WTC11 (cell line): Measurements from ENCODE around the gene USF1. TPM values are rescaled to one million over a fixed set of nuclear protein-coding genes. Genes with fewer than 3 reads are reported as not detected.

Experiments used
- ATAC-seq: fragments of 200-7000 bp; cut with Tn5 transposase; 2 replicates; pipeline ENCODE4 v1.10.0; 2021; ENCODE audit warnings: mild to moderate bottlenecking, moderate library complexity
- CTCF ChIA-PET: fragments of 300-600 bp; sonication (Branson Sonifier 250); formaldehyde crosslinking; loops from one replicate; lab custom pipeline; 2021; ENCODE audit warnings: antibody characterized with exemption; lab: Charles Lee
- POLR2A ChIA-PET: fragments of 350-600 bp; sonication (Branson Sonifier 250); formaldehyde crosslinking; loops from one replicate; lab custom pipeline; 2021; ENCODE audit warnings: antibody characterized with exemption; lab: Charles Lee
- DNase-seq: peaks from one replicate; pipeline ENCODE4 v3.0.0; 2021; ENCODE audit warnings: low spot score
- H3K27ac Mint-ChIP-seq: 2 replicates; pipeline ENCODE4 v1.8.0; 2021; ENCODE audit warnings: mixed read lengths
- H3K27me3 Mint-ChIP-seq: 2 replicates; pipeline ENCODE4 v1.8.0; 2021; ENCODE audit warnings: low read depth, mild to moderate bottlenecking, moderate library complexity, mixed read lengths
- H3K36me3 Mint-ChIP-seq: 2 replicates; pipeline ENCODE4 v1.8.0; 2021; ENCODE audit warnings: mixed read lengths
- H3K4me1 Mint-ChIP-seq: 2 replicates; pipeline ENCODE4 v1.8.0; 2022; ENCODE audit warnings: mixed read lengths
- H3K4me3 Mint-ChIP-seq: 2 replicates; pipeline ENCODE4 v1.8.0; 2021; ENCODE audit warnings: mild to moderate bottlenecking, moderate library complexity, mixed read lengths
- H3K9me3 Mint-ChIP-seq: 2 replicates; pipeline ENCODE4 v1.8.0; 2021; ENCODE audit warnings: mixed read lengths
- ATF2 ChIP-seq: sonication (generic); formaldehyde crosslinking; IDR thresholded peaks from 2 replicates; pipeline ENCODE4 v1.8.1; 2022; ENCODE audit warnings: low read depth, missing genetic modification reagents, borderline replicate concordance
- ETV6 ChIP-seq: sonication (generic); formaldehyde crosslinking; IDR thresholded peaks from 2 replicates; pipeline ENCODE4 v1.8.1; 2022; ENCODE audit warnings: mild to moderate bottlenecking, missing genetic modification reagents
- FOXK1 ChIP-seq: sonication (generic); formaldehyde crosslinking; IDR thresholded peaks from 2 replicates; pipeline ENCODE4 v1.8.0; 2022; ENCODE audit warnings: mild to moderate bottlenecking, moderate library complexity, missing genetic modification reagents
- GABPB1 ChIP-seq: sonication (generic); formaldehyde crosslinking; IDR thresholded peaks from 2 replicates; pipeline ENCODE4 v1.8.1; 2023; ENCODE audit warnings: mild to moderate bottlenecking, missing genetic modification reagents
- NR3C1 ChIP-seq: sonication (generic); formaldehyde crosslinking; conservative IDR thresholded peaks from 2 replicates; pipeline ENCODE4 v1.8.1; 2023; ENCODE audit warnings: low read depth, mild to moderate bottlenecking, missing genetic modification reagents
- RELA ChIP-seq: sonication (generic); formaldehyde crosslinking; IDR thresholded peaks from 2 replicates; pipeline ENCODE4 v1.8.1; 2022; ENCODE audit warnings: missing genetic modification reagents, mild to moderate bottlenecking, borderline replicate concordance
- RORB ChIP-seq: fragments of 250-450 bp; sonication (Bioruptor Pico); IDR thresholded peaks from 2 replicates; pipeline ENCODE4 v1.9.0; 2021; ENCODE audit warnings: mild to moderate bottlenecking
- TEAD1 ChIP-seq: sonication (generic); formaldehyde crosslinking; IDR thresholded peaks from 2 replicates; pipeline ENCODE4 v1.8.0; 2022; ENCODE audit warnings: mild to moderate bottlenecking, missing genetic modification reagents
- TEAD4 ChIP-seq: sonication (generic); formaldehyde crosslinking; IDR thresholded peaks from 2 replicates; pipeline ENCODE4 v1.8.0; 2022; ENCODE audit warnings: mild to moderate bottlenecking, missing genetic modification reagents
- ZNF138 ChIP-seq: sonication (generic); formaldehyde crosslinking; conservative IDR thresholded peaks from 2 replicates; pipeline ENCODE4 v1.8.1; 2022; ENCODE audit warnings: mild to moderate bottlenecking, moderate library complexity, missing genetic modification reagents
- ZNF263 ChIP-seq: sonication (generic); formaldehyde crosslinking; IDR thresholded peaks from 2 replicates; pipeline ENCODE4 v1.8.1; 2022; ENCODE audit warnings: low read depth, mild to moderate bottlenecking, moderate library complexity, missing genetic modification reagents
- total RNA-seq: library from RNA; stranded (reverse); gene quantifications from 3 replicates; pipeline ENCODE4 v1.2.3, GENCODE V29; 2021
- TF ChIP-seq, protein P1 (sequence below): fragments of 250-450 bp; sonication (Bioruptor Pico); conservative IDR thresholded peaks from 2 replicates; pipeline ENCODE4 v1.9.0; 2021; ENCODE audit warnings: mild to moderate bottlenecking
- TF ChIP-seq, protein P2 (sequence below): fragments of 200-600 bp; IDR thresholded peaks from 2 replicates; pipeline ENCODE4 v1.8.0; 2022; ENCODE audit warnings: antibody characterized with exemption
- TF ChIP-seq, protein P3 (sequence below): fragments of 250-450 bp; sonication (Bioruptor Pico); IDR thresholded peaks from 2 replicates; pipeline ENCODE4 v1.9.0; 2021; ENCODE audit warnings: mild to moderate bottlenecking
- TF ChIP-seq, protein P4 (sequence below): sonication (generic); formaldehyde crosslinking; IDR thresholded peaks from 2 replicates; pipeline ENCODE4 v1.8.1; 2023; ENCODE audit warnings: mild to moderate bottlenecking, missing genetic modification reagents
- TF ChIP-seq, protein P5 (sequence below): sonication (generic); formaldehyde crosslinking; IDR thresholded peaks from 2 replicates; pipeline ENCODE4 v1.8.0; 2022; ENCODE audit warnings: missing genetic modification reagents
- TF ChIP-seq, protein P6 (sequence below): sonication (generic); formaldehyde crosslinking; IDR thresholded peaks from 2 replicates; pipeline ENCODE4 v1.8.0; 2022; ENCODE audit warnings: mild to moderate bottlenecking, missing genetic modification reagents

The USF1 gene
- total RNA-seq, 1 experiment from 2014 or later, result 65.6 TPM

GRCh38 chr1:161073474-161074121 is 27.8 kb upstream of the USF1 start (continued):
- TF ChIP-seq, protein P1, sequence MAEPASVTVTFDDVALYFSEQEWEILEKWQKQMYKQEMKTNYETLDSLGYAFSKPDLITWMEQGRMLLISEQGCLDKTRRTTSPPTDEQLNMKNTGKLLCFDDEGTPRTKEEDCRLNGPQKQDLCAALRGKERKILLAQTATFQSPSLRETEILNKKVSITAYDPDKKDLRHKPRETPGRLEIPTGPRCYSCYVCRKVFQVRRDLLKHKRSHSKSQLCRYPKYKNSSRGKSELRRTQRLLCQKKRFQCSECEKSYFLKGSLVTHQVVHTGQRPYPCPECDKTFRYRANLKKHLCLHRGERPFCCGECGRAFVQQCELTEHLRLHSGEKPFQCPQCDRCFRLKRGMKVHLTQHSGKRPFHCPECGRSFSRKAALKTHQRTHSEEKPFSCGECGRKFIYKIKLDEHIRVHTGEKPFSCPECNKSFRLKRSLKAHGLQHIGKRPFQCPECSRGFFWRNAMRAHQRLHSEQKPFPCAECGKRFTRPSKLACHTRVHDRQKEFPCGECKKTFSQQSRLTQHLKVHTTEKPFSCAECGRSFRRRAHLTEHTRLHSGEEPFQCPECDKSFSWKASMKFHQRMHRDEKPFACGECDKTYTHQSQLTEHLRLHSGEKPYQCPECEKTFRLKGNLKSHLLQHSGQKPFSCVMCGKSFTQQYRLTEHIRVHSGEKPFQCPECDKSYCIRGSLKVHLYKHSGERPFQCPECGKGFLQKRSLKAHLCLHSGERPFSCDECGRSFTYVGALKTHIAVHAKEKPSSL (CRISPR knock-in tag), result no peak

- DNase-seq, result no peak
- peaks cover 21% of the 10 kb centered on the region for H3K4me1 Mint-ChIP-seq
- H3K4me3 Mint-ChIP-seq, result no peak overlapping the region
- no peak overlapping the region for H3K27ac Mint-ChIP-seq
- no peaks in the 10 kb centered on the region for H3K36me3 Mint-ChIP-seq
- CTCF ChIA-PET, result interaction anchor here (0.5 to 4.1 kb wide), 7 partner anchors 11 to 475 kb away, joined by 5 to 109 read pairs (median 6); partner anchors contain the start of genes KLHDC9 and NECTIN4
- H3K9me3 Mint-ChIP-seq, result no peaks in the 10 kb centered on the region
- H3K27me3 Mint-ChIP-seq, result no peaks in the 10 kb centered on the region
- TF ChIP-seq RELA (CRISPR knock-in tag), result no peak
- no peak for TF ChIP-seq ATF2 (CRISPR knock-in tag)
- no peak for TF ChIP-seq FOXK1
- TF ChIP-seq TEAD1 (CRISPR knock-in tag), result no peak
- no peak for TF ChIP-seq ZNF138 (CRISPR knock-in tag)
- no peak for TF ChIP-seq NR3C1
- TF ChIP-seq TEAD4, result no peak
- TF ChIP-seq ZNF263 (CRISPR knock-in tag), result no peak
- no peak for TF ChIP-seq RORB (CRISPR knock-in tag)
- TF ChIP-seq, protein P2, sequence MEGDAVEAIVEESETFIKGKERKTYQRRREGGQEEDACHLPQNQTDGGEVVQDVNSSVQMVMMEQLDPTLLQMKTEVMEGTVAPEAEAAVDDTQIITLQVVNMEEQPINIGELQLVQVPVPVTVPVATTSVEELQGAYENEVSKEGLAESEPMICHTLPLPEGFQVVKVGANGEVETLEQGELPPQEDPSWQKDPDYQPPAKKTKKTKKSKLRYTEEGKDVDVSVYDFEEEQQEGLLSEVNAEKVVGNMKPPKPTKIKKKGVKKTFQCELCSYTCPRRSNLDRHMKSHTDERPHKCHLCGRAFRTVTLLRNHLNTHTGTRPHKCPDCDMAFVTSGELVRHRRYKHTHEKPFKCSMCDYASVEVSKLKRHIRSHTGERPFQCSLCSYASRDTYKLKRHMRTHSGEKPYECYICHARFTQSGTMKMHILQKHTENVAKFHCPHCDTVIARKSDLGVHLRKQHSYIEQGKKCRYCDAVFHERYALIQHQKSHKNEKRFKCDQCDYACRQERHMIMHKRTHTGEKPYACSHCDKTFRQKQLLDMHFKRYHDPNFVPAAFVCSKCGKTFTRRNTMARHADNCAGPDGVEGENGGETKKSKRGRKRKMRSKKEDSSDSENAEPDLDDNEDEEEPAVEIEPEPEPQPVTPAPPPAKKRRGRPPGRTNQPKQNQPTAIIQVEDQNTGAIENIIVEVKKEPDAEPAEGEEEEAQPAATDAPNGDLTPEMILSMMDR, result no peak
- TF ChIP-seq, protein P3, sequence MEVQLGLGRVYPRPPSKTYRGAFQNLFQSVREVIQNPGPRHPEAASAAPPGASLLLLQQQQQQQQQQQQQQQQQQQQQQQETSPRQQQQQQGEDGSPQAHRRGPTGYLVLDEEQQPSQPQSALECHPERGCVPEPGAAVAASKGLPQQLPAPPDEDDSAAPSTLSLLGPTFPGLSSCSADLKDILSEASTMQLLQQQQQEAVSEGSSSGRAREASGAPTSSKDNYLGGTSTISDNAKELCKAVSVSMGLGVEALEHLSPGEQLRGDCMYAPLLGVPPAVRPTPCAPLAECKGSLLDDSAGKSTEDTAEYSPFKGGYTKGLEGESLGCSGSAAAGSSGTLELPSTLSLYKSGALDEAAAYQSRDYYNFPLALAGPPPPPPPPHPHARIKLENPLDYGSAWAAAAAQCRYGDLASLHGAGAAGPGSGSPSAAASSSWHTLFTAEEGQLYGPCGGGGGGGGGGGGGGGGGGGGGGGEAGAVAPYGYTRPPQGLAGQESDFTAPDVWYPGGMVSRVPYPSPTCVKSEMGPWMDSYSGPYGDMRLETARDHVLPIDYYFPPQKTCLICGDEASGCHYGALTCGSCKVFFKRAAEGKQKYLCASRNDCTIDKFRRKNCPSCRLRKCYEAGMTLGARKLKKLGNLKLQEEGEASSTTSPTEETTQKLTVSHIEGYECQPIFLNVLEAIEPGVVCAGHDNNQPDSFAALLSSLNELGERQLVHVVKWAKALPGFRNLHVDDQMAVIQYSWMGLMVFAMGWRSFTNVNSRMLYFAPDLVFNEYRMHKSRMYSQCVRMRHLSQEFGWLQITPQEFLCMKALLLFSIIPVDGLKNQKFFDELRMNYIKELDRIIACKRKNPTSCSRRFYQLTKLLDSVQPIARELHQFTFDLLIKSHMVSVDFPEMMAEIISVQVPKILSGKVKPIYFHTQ (CRISPR knock-in tag), result no peak
- TF ChIP-seq, protein P4, sequence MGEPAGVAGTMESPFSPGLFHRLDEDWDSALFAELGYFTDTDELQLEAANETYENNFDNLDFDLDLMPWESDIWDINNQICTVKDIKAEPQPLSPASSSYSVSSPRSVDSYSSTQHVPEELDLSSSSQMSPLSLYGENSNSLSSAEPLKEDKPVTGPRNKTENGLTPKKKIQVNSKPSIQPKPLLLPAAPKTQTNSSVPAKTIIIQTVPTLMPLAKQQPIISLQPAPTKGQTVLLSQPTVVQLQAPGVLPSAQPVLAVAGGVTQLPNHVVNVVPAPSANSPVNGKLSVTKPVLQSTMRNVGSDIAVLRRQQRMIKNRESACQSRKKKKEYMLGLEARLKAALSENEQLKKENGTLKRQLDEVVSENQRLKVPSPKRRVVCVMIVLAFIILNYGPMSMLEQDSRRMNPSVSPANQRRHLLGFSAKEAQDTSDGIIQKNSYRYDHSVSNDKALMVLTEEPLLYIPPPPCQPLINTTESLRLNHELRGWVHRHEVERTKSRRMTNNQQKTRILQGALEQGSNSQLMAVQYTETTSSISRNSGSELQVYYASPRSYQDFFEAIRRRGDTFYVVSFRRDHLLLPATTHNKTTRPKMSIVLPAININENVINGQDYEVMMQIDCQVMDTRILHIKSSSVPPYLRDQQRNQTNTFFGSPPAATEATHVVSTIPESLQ (CRISPR knock-in tag), result no peak
- TF ChIP-seq, protein P5, sequence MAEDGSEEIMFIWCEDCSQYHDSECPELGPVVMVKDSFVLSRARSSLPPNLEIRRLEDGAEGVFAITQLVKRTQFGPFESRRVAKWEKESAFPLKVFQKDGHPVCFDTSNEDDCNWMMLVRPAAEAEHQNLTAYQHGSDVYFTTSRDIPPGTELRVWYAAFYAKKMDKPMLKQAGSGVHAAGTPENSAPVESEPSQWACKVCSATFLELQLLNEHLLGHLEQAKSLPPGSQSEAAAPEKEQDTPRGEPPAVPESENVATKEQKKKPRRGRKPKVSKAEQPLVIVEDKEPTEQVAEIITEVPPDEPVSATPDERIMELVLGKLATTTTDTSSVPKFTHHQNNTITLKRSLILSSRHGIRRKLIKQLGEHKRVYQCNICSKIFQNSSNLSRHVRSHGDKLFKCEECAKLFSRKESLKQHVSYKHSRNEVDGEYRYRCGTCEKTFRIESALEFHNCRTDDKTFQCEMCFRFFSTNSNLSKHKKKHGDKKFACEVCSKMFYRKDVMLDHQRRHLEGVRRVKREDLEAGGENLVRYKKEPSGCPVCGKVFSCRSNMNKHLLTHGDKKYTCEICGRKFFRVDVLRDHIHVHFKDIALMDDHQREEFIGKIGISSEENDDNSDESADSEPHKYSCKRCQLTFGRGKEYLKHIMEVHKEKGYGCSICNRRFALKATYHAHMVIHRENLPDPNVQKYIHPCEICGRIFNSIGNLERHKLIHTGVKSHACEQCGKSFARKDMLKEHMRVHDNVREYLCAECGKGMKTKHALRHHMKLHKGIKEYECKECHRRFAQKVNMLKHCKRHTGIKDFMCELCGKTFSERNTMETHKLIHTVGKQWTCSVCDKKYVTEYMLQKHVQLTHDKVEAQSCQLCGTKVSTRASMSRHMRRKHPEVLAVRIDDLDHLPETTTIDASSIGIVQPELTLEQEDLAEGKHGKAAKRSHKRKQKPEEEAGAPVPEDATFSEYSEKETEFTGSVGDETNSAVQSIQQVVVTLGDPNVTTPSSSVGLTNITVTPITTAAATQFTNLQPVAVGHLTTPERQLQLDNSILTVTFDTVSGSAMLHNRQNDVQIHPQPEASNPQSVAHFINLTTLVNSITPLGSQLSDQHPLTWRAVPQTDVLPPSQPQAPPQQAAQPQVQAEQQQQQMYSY (CRISPR knock-in tag), result no peak
- no peak for TF ChIP-seq GABPB1 (CRISPR knock-in tag)
- no peak for TF ChIP-seq ETV6 (CRISPR knock-in tag)
- TF ChIP-seq, protein P6, sequence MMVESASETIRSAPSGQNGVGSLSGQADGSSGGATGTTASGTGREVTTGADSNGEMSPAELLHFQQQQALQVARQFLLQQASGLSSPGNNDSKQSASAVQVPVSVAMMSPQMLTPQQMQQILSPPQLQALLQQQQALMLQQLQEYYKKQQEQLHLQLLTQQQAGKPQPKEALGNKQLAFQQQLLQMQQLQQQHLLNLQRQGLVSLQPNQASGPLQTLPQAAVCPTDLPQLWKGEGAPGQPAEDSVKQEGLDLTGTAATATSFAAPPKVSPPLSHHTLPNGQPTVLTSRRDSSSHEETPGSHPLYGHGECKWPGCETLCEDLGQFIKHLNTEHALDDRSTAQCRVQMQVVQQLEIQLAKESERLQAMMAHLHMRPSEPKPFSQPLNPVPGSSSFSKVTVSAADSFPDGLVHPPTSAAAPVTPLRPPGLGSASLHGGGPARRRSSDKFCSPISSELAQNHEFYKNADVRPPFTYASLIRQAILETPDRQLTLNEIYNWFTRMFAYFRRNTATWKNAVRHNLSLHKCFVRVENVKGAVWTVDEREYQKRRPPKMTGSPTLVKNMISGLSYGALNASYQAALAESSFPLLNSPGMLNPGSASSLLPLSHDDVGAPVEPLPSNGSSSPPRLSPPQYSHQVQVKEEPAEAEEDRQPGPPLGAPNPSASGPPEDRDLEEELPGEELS, result no peak
- TF ChIP-seq, all 79 proteins: peak for 0
- no peak for ATAC-seq
- POLR2A ChIA-PET, result no interaction called here
Observed at GRCh38 chr1:161072751-161073449, 27.1 kb upstream of the USF1 start.
